IMR-90 (cell line): ENCODE data around the gene SMC1B. TPM values are rescaled to one million over a fixed set of nuclear protein-coding genes. Genes with fewer than 3 reads are reported as not detected.

Source experiments
- ATAC-seq: fragments of 200-7000 bp; cut with Tn5 transposase; 2 replicates; pipeline ENCODE4 v1.9.1; 2020; ENCODE audit warnings: low read depth, mild to moderate bottlenecking, moderate library complexity
- BruUV-seq: library from RNA; stranded (reverse); fragments of 400-500 nt; replicated peaks from 2 replicates; lab custom pipeline; 2021; lab: Mats Ljungman, UMichigan
- CTCF ChIA-PET: fragments of 300-600 bp; formaldehyde crosslinking; extraction: SDS; loops from one replicate; lab custom pipeline; 2021; ENCODE audit warnings: antibody characterized with exemption; lab: Yijun Ruan, JAX
- POLR2A ChIA-PET: fragments of 300-600 bp; sonication (Branson Sonifier 250); formaldehyde crosslinking; loops from one replicate; lab custom pipeline; 2022; ENCODE audit warnings: antibody characterized with exemption; ENCODE audit not compliant: unreplicated experiment; lab: Charles Lee
- DNase-seq: peaks from one replicate; pipeline ENCODE4 v3.0.0; 2013
- H2AFZ ChIP-seq: replicated peaks from 2 replicates; pipeline ENCODE3; 2013; ENCODE audit warnings: low read length, mild to moderate bottlenecking; ENCODE audit not compliant: poor library complexity
- H2AK5ac ChIP-seq: 2 replicates; pipeline ENCODE4 v1.6.1; 2013; ENCODE audit warnings: low read depth, low read length, inconsistent platforms
- H2AK9ac ChIP-seq: replicated peaks from 2 replicates; pipeline ENCODE3; 2013; ENCODE audit warnings: mild to moderate bottlenecking, low read depth, low read length, moderate library complexity; ENCODE audit not compliant: poor library complexity
- H2BK120ac ChIP-seq: 2 replicates; pipeline ENCODE4 v1.6.1; 2013; ENCODE audit warnings: low read depth, low read length, inconsistent platforms
- H2BK15ac ChIP-seq: 3 replicates; pipeline ENCODE4 v1.6.1; 2013; ENCODE audit warnings: low read depth, low read length, inconsistent platforms
- H2BK20ac ChIP-seq: 2 replicates; pipeline ENCODE4 v1.6.1; 2013; ENCODE audit warnings: low read depth, mild to moderate bottlenecking, inconsistent platforms, low read length, moderate library complexity
- H2BK5ac ChIP-seq: 2 replicates; pipeline ENCODE4 v1.6.1; 2013; ENCODE audit warnings: mild to moderate bottlenecking, low read depth, low read length, inconsistent platforms; ENCODE audit not compliant: poor library complexity, severe bottlenecking
- H3K14ac ChIP-seq: replicated peaks from 2 replicates; pipeline ENCODE4 v1.6.1; 2013; ENCODE audit warnings: low read depth, low read length, inconsistent platforms
- H3K18ac ChIP-seq: 2 replicates; pipeline ENCODE4 v1.6.1; 2013; ENCODE audit warnings: low read depth, low read length, control low read depth
- H3K23ac ChIP-seq: 2 replicates; pipeline ENCODE4 v1.6.1; 2013; ENCODE audit warnings: low read depth, low read length, inconsistent platforms
- H3K27ac ChIP-seq: 2 replicates; pipeline ENCODE4 v1.5.1; 2013; ENCODE audit warnings: mild to moderate bottlenecking, control low read depth, low read length; ENCODE audit not compliant: insufficient read depth
- H3K27me3 ChIP-seq: 2 replicates; pipeline ENCODE4 v1.6.1; 2013; ENCODE audit warnings: low read length; ENCODE audit not compliant: control insufficient read depth, insufficient read depth
- H3K36me3 ChIP-seq: 2 replicates; pipeline ENCODE4 v1.6.1; 2013; ENCODE audit warnings: low read length, mixed read lengths; ENCODE audit not compliant: control insufficient read depth, insufficient read depth
- H3K4ac ChIP-seq: 2 replicates; pipeline ENCODE4 v1.6.1; 2013; ENCODE audit warnings: low read depth, low read length, inconsistent platforms
- H3K4me1 ChIP-seq: 2 replicates; pipeline ENCODE4 v1.6.1; 2013; ENCODE audit warnings: low read length, mixed read lengths; ENCODE audit not compliant: control insufficient read depth, insufficient read depth
- H3K4me2 ChIP-seq: 2 replicates; pipeline ENCODE4 v1.6.1; 2013; ENCODE audit warnings: low read depth, mild to moderate bottlenecking, control low read depth, low read length, moderate library complexity
- H3K4me3 ChIP-seq: 2 replicates; pipeline ENCODE4 v1.5.1; 2013; ENCODE audit warnings: low read depth, mild to moderate bottlenecking, control low read depth, low read length, moderate library complexity; ENCODE audit not compliant: insufficient read depth
- H3K56ac ChIP-seq: 2 replicates; pipeline ENCODE4 v1.6.1; 2013; ENCODE audit warnings: low read length, inconsistent platforms; ENCODE audit not compliant: insufficient read depth; ENCODE audit errors: extremely low read depth
- H3K79me1 ChIP-seq, 2 experiments: 2 replicates each; pipeline ENCODE4 v1.6.1; 2013; ENCODE audit warnings: low read length in 2 of 2, inconsistent platforms in 1 of 2, low read depth in 1 of 2
- H3K9ac ChIP-seq: 2 replicates; pipeline ENCODE4 v1.6.1; 2013; ENCODE audit warnings: low read depth, low read length, control low read depth
- H3K9me1 ChIP-seq: 2 replicates; pipeline ENCODE4 v1.6.1; 2013; ENCODE audit warnings: low read length, inconsistent platforms; ENCODE audit not compliant: insufficient read depth
- H3K9me3 ChIP-seq: 2 replicates; pipeline ENCODE4 v1.6.1; 2013; ENCODE audit warnings: low read length; ENCODE audit not compliant: control insufficient read depth, insufficient read depth
- H4K20me1 ChIP-seq: 2 replicates; pipeline ENCODE4 v1.6.1; 2013; ENCODE audit warnings: low read length, inconsistent platforms; ENCODE audit not compliant: insufficient read depth
- H4K5ac ChIP-seq: 2 replicates; pipeline ENCODE4 v1.6.1; 2013; ENCODE audit warnings: mild to moderate bottlenecking, low read depth, low read length, control low read depth
- H4K8ac ChIP-seq, 2 experiments: 2 replicates each; pipeline ENCODE4 v1.6.1; 2013; ENCODE audit warnings: low read depth in 2 of 2, low read length in 2 of 2, control low read depth in 1 of 2, inconsistent platforms in 1 of 2
- H4K91ac ChIP-seq: 2 replicates; pipeline ENCODE4 v1.6.1; 2013; ENCODE audit warnings: low read depth, low read length, inconsistent platforms; ENCODE audit not compliant: insufficient read depth
- BHLHE40 ChIP-seq: fragments of 150-350 bp; IDR thresholded peaks from 2 replicates; pipeline ENCODE4 v1.6.1; 2016; ENCODE audit warnings: mild to moderate bottlenecking, low read depth, low read length
- CEBPB ChIP-seq: IDR thresholded peaks from 2 replicates; pipeline ENCODE4 v1.6.1; 2012; ENCODE audit warnings: low read depth, low read length, improper control_type of control experiment
- CHD1 ChIP-seq: IDR thresholded peaks from 2 replicates; pipeline ENCODE4 v1.6.1; 2012; ENCODE audit warnings: low read depth, low read length, improper control_type of control experiment
- CTCF ChIP-seq: conservative IDR thresholded peaks from 2 replicates; pipeline ENCODE4 v1.5.1; 2012; ENCODE audit warnings: mild to moderate bottlenecking, low read depth, low read length, improper control_type of control experiment
- ELK1 ChIP-seq: fragments of 150-350 bp; IDR thresholded peaks from 2 replicates; pipeline ENCODE4 v1.6.1; 2016; ENCODE audit warnings: low read depth, mild to moderate bottlenecking, low read length, moderate library complexity, borderline replicate concordance
- FOS ChIP-seq: fragments of 150-350 bp; IDR thresholded peaks from 2 replicates; pipeline ENCODE4 v1.6.1; 2016; ENCODE audit warnings: low read depth, low read length
- MAFK ChIP-seq: IDR thresholded peaks from 2 replicates; pipeline ENCODE4 v1.6.1; 2012; ENCODE audit warnings: low read depth, low read length, improper control_type of control experiment
- MAZ ChIP-seq: IDR thresholded peaks from 2 replicates; pipeline ENCODE4 v1.6.1; 2012; ENCODE audit warnings: low read depth, mild to moderate bottlenecking, low read length, improper control_type of control experiment, moderate library complexity, borderline replicate concordance
- MXI1 ChIP-seq: IDR thresholded peaks from 2 replicates; pipeline ENCODE4 v1.6.1; 2012; ENCODE audit warnings: low read depth, mild to moderate bottlenecking, low read length, moderate library complexity, borderline replicate concordance
- NFE2L2 ChIP-seq: fragments of 150-350 bp; IDR thresholded peaks from 2 replicates; pipeline ENCODE4 v1.6.1; 2016; ENCODE audit warnings: low read depth, mild to moderate bottlenecking, low read length
- POLR2A ChIP-seq: IDR thresholded peaks from 2 replicates; pipeline ENCODE4 v1.6.1; 2012; ENCODE audit warnings: mild to moderate bottlenecking, low read depth, low read length
- RAD21 ChIP-seq: IDR thresholded peaks from 2 replicates; pipeline ENCODE4 v1.6.1; 2012; ENCODE audit warnings: low read length, improper control_type of control experiment
- RCOR1 ChIP-seq: IDR thresholded peaks from 2 replicates; pipeline ENCODE4 v1.6.1; 2012; ENCODE audit warnings: mild to moderate bottlenecking, low read length, improper control_type of control experiment; ENCODE audit not compliant: insufficient replicate concordance
- RFX5 ChIP-seq: IDR thresholded peaks from 2 replicates; pipeline ENCODE4 v1.8.0; 2012; ENCODE audit warnings: low read depth, mild to moderate bottlenecking, low read length, moderate library complexity
- SMC3 ChIP-seq: fragments of 150-350 bp; IDR thresholded peaks from 2 replicates; pipeline ENCODE4 v1.6.1; 2016; ENCODE audit warnings: low read depth, mild to moderate bottlenecking, antibody characterized with exemption, low read length, moderate library complexity
- whole genome bisulfite sequencing, 2 experiments: methylation state at CpG; one replicate each; pipeline versions ENCODE4 v1.1.5 to v1.1.7; 2013; ENCODE audit warnings: missing lambda C conversion rate in 2 of 2; ENCODE audit not compliant: insufficient read length in 1 of 2; ENCODE audit errors: extremely low coverage in 2 of 2; 5-methylcytosine and 5-hydroxymethylcytosine counted together
- dilution Hi-C: fragments of 300-500 bp; cut with HindIII; formaldehyde crosslinking; loops from one replicate; pipeline ENCODE4 v1.14.3; 2018; ENCODE audit warnings: low sequenced_read_pairs; ENCODE audit not compliant: unreplicated experiment
- in situ Hi-C: fragments of 300-500 bp; cut with MboI; formaldehyde crosslinking; loops from 3 replicates; pipeline ENCODE4 v1.14.3; 2019; ENCODE audit warnings: low sequenced_read_pairs, inconsistent platforms, mixed read lengths
- intact Hi-C: fragments of 100-400 bp; cut with micrococcal nuclease; formaldehyde crosslinking; loops from 2 replicates; pipeline ENCODE4 v1.10.0; 2022
- polyA plus RNA-seq, 3 experiments: library from polyadenylated mRNA; depleted of rRNA; stranded (reverse); fragments of >200 nt; gene quantifications; 2 replicates each; pipeline ENCODE4 v1.2.3, GENCODE V29; 2012; ENCODE audit warnings: low replicate concordance in 1 of 3
- total RNA-seq: library from RNA; depleted of rRNA; stranded (reverse); fragments of >200 nt; gene quantifications from 2 replicates; pipeline ENCODE4 v1.2.3, GENCODE V29; 2012

SMC1B gene
- total and polyA plus RNA-seq, 2 of the 4 experiments (the other 2 are of a cell fraction), result not detected

GRCh38 chr22:45335021-45335818 is 78.2 kb downstream of the SMC1B start:
- Histone ChIP-seq H3K23ac (no peak overlapping the region), H4K20me1 (no peaks in the 10 kb centered on the region), H4K91ac (no peak overlapping the region), H3K36me3 (peaks cover 56% of the 10 kb centered on the region), H3K14ac (no peak overlapping the region), H3K27ac (no peak overlapping the region), H3K56ac (no peak overlapping the region), H3K4ac (no peak overlapping the region), H2BK20ac (no peak overlapping the region), H2AK5ac (no peak overlapping the region), H2BK5ac (no peak overlapping the region), H3K4me2 (no peak overlapping the region), H2BK120ac (no peak overlapping the region), H4K8ac (no peak overlapping the region), H2AK9ac (no peak overlapping the region), H2AFZ (no peak overlapping the region), H3K4me3 (no peak overlapping the region), H3K27me3 (no peaks in the 10 kb centered on the region), H3K9me3 (no peaks in the 10 kb centered on the region), H2BK15ac (no peak overlapping the region), H3K9ac (no peak overlapping the region), H4K5ac (no peak overlapping the region), H3K4me1 (no peaks in the 10 kb centered on the region; the same call in 1 of the 2 replicates), H3K79me1 (peaks cover 0 to 4% of the 10 kb centered on the region in 2 experiments; a peak in 1 of 4 replicates), H3K18ac (no peak overlapping the region), H3K9me1 (no peaks in the 10 kb centered on the region)
- DNase-seq (no peak), ATAC-seq (peak; percentile 17; the same call in 1 of the 2 replicates)
- ChIA-PET CTCF (no interaction called here), POLR2A (no interaction called here)
- intact Hi-C loops (no loop called here), in situ Hi-C loops (no loop called here), dilution Hi-C loops (no loop called here)
- no TSS peak for BruUV-seq
- TF ChIP-seq BHLHE40 (no peak), RCOR1 (no peak), RAD21 (no peak), SMC3 (no peak), MAZ (no peak), CEBPB (no peak), ELK1 (no peak), POLR2A (no peak), CHD1 (no peak), MAFK (no peak), FOS (no peak), NFE2L2 (no peak), RFX5 (no peak), CTCF (no peak), MXI1 (no peak)
- WGBS, 2 experiments, result 68% methylated on average over 13 of the region's 26 CpGs; no CpG with 5 or more reads in 1 of the 2 experiments
